HCT116 (cell line): Measurements from ENCODE around the gene USP17L13.
"Not testable (repeated sequence)": the region's sequence is repeated elsewhere in the genome, so short reads cannot be mapped to it uniquely, and the experiment has no call there.

ENCODE experiments used
- CBX3 ChIP-seq: IDR thresholded peaks from 2 replicates; pipeline ENCODE4 v1.6.1; 2012; ENCODE audit warnings: low read depth
- CEBPB ChIP-seq: IDR thresholded peaks from 2 replicates; pipeline ENCODE4 v1.6.1; 2012; ENCODE audit warnings: low read depth
- CTCF ChIP-seq, 3 experiments: fragments of 200-600 bp in 1 of 3; sonication (generic) in 1 of 3; IDR thresholded peaks in 2 of 3; conservative IDR thresholded peaks in 1 of 3; 2 replicates each; pipeline ENCODE4 v1.5.1; 2012 to 2017; ENCODE audit warnings: low read depth in 2 of 3, low read length in 2 of 3, antibody characterized with exemption in 1 of 3, borderline replicate concordance in 1 of 3, control low read depth in 1 of 3, mild to moderate bottlenecking in 1 of 3, mixed read lengths in 1 of 3, mixed run types in 1 of 3, moderate library complexity in 1 of 3; ENCODE audit not compliant: insufficient read depth in 1 of 3
- EGR1 ChIP-seq: IDR thresholded peaks from 2 replicates; pipeline ENCODE4 v1.6.1; 2012; ENCODE audit warnings: low read depth
- EZH2 ChIP-seq: fragments of 200-600 bp; sonication (generic); IDR thresholded peaks from 2 replicates; pipeline ENCODE4 v1.6.1; 2017; ENCODE audit warnings: antibody characterized with exemption, mixed run types
- EZH2phosphoT487 ChIP-seq: fragments of 200-600 bp; IDR thresholded peaks from 2 replicates; pipeline ENCODE4 v1.6.1; 2018; ENCODE audit warnings: antibody characterized with exemption, borderline replicate concordance
- MAX ChIP-seq: IDR thresholded peaks from 2 replicates; pipeline ENCODE4 v1.6.1; 2012
- POLR2A ChIP-seq: IDR thresholded peaks from 2 replicates; pipeline ENCODE4 v1.7.0; 2011; ENCODE audit warnings: borderline replicate concordance; ENCODE audit not compliant: insufficient read depth, insufficient read length; ENCODE audit errors: extremely low read depth
- POLR2AphosphoS5 ChIP-seq: IDR thresholded peaks from 2 replicates; pipeline ENCODE4 v1.6.1; 2011; ENCODE audit warnings: mild to moderate bottlenecking, low read depth, low read length, moderate library complexity
- SP1 ChIP-seq: IDR thresholded peaks from 2 replicates; pipeline ENCODE4 v1.6.1; 2012; ENCODE audit warnings: low read depth
- SRF ChIP-seq: IDR thresholded peaks from 2 replicates; pipeline ENCODE4 v1.6.1; 2012; ENCODE audit warnings: low read depth
- TCF7L2 ChIP-seq: IDR thresholded peaks from 2 replicates; pipeline ENCODE4 v1.7.0; 2011; ENCODE audit warnings: borderline replicate concordance, inconsistent platforms; ENCODE audit not compliant: insufficient read depth, insufficient read length; ENCODE audit errors: extremely low read depth
- YY1 ChIP-seq: IDR thresholded peaks from 2 replicates; pipeline ENCODE4 v1.6.1; 2011; ENCODE audit warnings: low read length, low read depth, moderate library complexity, mild to moderate bottlenecking; ENCODE audit not compliant: insufficient replicate concordance; ENCODE audit errors: extremely low read depth

- not testable (repeated sequence) for TF ChIP-seq CTCF (IDR thresholded peaks at IDR 0.05 in 2 of 3, conservative IDR thresholded peaks at IDR 0.05 in 1 of 3; ENCODE audit: borderline replicate concordance in 1 of 3, insufficient read depth in 1 of 3, low read depth in 2 of 3, low read length in 2 of 3); MAX; EZH2phosphoT487; EZH2; POLR2AphosphoS5; EGR1; CBX3; POLR2A; YY1; TCF7L2; SRF; SP1; CEBPB
Observed at GRCh38 chr4:9243579-9243978, 18.9 kb downstream of the USP17L13 start, which contains the start of gene USP17L17.
